Epithelial cell of proximal tubule (primary cell): ENCODE data around the gene ATP13A4. TPM values are rescaled to one million over a fixed set of nuclear protein-coding genes. Genes with fewer than 3 reads are reported as not detected.
A peak's percentile ranks its signal among the peaks of the same experiment; 100 is the strongest.

Experiments
- DNase-seq: peaks from one replicate; pipeline ENCODE4 v3.0.0-alpha.2; 2011; ENCODE audit warnings: low read depth
- H3K4me3 ChIP-seq: 2 replicates; pipeline ENCODE4 v1.5.1; 2011; ENCODE audit warnings: low read depth, mild to moderate bottlenecking, low read length
- total RNA-seq: library from RNA; depleted of rRNA; stranded (reverse); fragments of >200 nt; gene quantifications from 2 replicates; pipeline ENCODE4 v1.2.3, GENCODE V29; 2015
- TF ChIP-seq, protein P1 (sequence below): conservative IDR thresholded peaks from 2 replicates; pipeline ENCODE4 v1.5.1; 2012; ENCODE audit warnings: low read depth, mild to moderate bottlenecking, low read length

The ATP13A4 gene
- total RNA-seq, 1 donor from 2014 or later: not detected

DNA sequence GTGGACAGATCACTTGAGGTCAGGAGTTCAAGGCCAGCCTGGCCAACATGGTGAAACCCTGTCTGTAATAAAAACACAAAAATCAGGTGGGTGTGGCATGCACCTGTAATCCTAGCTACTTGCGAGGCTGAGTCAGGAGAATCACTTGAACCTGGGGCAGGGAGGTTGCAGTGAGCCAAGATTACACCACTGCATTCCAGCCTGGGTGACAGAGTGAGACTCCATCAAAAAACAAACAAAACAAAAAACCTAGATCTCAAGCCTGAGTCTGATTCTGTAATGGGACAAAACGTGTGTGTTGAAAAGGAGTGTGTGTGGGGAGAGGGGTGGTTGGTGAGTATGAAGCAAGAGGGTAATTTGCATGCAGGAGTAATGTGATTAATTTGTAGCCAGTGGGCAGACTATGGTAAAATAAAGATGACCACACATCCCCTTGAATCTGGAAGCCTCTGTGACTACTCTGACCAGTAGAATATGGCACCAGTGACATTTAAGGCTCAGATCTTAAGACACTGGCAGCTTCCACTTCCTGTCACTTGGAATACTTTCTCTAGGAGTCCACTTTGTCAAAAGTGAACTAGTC is 19.9 kb upstream of the ATP13A4 start:
- DNase-seq: no peak

DNA sequence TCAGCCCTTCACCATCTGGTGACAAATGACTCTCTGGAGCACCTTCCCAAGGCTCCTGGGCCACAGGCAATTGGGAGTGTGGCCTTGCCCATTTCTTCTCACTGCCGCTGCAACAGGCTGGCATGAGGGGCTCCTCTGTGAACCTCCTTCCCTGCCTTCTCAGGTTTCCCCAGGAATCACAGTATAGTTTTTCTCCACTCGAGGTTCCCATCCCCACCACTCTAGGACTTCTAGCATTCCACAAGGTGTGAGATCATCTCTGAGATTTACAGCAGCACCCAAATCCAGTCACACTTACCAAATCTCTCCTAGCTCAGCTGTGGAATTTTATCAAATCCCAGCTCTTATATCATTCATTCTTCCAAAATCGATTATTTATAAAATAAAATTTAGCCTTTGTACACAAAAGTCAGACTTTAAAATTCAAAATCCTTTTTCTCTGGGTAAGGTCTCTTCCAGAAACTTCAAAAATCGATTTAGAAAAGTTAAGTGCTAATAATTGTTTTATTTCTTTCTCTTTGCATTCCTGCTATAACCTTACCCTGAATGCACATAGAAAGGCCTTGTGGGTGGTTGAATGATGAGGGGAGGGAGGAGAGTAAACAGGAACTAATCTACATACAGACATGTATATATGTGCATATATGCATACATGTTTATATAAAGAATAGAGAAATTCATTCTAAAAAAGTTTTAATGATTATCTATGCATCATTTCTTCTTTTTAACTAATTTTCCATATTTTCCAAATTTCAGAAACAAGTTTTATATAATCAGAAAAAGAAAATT is 18.9 kb upstream of the ATP13A4 start:
- TF ChIP-seq, protein P1, sequence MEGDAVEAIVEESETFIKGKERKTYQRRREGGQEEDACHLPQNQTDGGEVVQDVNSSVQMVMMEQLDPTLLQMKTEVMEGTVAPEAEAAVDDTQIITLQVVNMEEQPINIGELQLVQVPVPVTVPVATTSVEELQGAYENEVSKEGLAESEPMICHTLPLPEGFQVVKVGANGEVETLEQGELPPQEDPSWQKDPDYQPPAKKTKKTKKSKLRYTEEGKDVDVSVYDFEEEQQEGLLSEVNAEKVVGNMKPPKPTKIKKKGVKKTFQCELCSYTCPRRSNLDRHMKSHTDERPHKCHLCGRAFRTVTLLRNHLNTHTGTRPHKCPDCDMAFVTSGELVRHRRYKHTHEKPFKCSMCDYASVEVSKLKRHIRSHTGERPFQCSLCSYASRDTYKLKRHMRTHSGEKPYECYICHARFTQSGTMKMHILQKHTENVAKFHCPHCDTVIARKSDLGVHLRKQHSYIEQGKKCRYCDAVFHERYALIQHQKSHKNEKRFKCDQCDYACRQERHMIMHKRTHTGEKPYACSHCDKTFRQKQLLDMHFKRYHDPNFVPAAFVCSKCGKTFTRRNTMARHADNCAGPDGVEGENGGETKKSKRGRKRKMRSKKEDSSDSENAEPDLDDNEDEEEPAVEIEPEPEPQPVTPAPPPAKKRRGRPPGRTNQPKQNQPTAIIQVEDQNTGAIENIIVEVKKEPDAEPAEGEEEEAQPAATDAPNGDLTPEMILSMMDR: no peak
- H3K4me3 ChIP-seq: no peak overlapping the region
- DNase-seq: no peak

More for the DNA sequence above, 19.9 kb upstream of the ATP13A4 start:
- TF ChIP-seq, protein P1: no peak
- H3K4me3 ChIP-seq: no peak overlapping the region

DNA sequence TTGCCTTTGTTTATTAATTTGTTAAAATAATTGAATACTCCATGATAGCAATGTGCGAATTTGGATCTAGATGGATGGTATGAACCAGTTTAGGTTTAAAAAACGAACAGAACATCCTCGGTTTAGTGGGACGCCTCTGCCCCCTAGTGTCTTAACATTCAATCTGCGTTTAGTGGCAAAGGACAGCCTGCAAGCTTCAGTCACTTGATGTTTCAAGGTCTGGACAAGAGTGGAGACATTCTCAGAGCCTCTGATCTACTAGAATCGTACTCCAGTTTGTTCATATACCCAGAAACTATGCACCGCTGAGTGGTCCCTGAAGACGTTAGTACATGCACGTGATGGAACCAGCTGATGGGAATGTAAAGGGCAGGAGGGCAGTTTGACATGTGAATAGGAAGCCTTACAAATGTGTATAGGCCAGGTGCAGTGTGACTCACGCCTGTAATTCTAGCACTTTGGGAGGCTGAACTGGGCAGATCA is 17.8 kb upstream of the ATP13A4 start:
- no peak for DNase-seq
- H3K4me3 ChIP-seq: no peak overlapping the region
- TF ChIP-seq, protein P1: peak; percentile 91

DNA sequence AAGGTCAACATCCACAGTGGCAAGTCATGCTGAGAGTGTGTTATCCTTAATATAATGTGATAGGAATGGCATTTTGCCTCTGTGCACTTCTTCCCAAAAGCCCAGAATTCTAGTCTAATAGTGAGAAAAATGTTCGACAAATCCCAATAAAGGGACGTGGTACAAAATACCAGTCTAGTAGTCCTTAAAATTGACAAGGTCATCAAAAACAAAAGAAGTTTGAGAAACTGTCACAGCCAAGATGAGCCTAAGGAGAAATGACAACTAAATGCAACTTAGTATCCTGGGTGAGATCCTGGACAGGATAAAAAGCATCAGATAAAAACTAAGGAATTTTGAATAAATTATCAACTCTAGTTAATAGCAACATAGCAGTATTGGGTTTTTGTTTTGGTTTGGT is 14.4 kb upstream of the ATP13A4 start:
- no peak overlapping the region for H3K4me3 ChIP-seq
- TF ChIP-seq, protein P1: no peak
- DNase-seq: no peak

DNA sequence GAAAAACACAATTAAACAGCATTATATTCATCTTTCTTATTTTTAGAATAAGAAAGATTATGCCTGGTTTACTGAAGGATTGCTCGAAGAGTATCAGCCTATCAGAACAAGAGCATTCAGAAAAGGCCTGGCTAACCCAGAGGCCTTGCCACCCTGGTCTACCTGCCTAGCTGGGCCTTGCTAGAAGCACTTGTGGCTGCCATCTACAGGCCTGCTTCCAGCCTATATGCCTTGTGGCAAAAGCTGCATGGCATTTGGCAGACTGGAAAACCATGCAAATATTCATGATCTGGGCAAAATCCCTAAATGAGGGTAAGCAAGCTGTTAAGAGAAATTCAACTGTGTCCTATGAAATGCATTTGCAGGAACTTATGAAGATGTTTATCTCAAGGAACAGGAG is 9.3 kb upstream of the ATP13A4 start:
- no peak for DNase-seq

DNA sequence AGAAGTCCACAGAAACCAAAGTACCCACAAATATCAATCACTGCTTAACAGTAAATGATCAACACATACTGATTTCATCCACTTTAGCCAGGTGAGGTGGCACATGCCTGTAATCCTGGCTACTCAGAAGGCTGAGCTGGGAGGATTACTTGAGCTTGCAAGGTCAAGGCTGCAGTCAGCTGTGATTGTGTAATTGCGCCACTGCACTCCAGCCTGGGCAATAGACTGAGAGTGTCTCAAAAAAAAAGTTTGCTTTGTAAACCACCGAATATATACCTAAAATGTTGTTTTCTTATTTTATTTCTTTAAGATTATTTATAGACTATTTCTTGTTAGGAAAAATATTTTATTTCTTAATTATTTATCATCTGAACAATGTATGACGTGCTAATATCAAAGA is 8.7 kb upstream of the ATP13A4 start:
- DNase-seq: no peak
- H3K4me3 ChIP-seq: no peak overlapping the region
- TF ChIP-seq, protein P1: no peak

More for the DNA sequence above, 9.3 kb upstream of the ATP13A4 start:
- H3K4me3 ChIP-seq: no peak overlapping the region
- TF ChIP-seq, protein P1: peak; percentile 68
